ENCODE measurements around the gene FKBP2. TPM values are rescaled to one million over a fixed set of nuclear protein-coding genes. Genes with fewer than 3 reads are reported as not detected.

The FKBP2 gene
- total RNA-seq, 1 experiment from 2014 or later = 63.8 TPM

DNA sequence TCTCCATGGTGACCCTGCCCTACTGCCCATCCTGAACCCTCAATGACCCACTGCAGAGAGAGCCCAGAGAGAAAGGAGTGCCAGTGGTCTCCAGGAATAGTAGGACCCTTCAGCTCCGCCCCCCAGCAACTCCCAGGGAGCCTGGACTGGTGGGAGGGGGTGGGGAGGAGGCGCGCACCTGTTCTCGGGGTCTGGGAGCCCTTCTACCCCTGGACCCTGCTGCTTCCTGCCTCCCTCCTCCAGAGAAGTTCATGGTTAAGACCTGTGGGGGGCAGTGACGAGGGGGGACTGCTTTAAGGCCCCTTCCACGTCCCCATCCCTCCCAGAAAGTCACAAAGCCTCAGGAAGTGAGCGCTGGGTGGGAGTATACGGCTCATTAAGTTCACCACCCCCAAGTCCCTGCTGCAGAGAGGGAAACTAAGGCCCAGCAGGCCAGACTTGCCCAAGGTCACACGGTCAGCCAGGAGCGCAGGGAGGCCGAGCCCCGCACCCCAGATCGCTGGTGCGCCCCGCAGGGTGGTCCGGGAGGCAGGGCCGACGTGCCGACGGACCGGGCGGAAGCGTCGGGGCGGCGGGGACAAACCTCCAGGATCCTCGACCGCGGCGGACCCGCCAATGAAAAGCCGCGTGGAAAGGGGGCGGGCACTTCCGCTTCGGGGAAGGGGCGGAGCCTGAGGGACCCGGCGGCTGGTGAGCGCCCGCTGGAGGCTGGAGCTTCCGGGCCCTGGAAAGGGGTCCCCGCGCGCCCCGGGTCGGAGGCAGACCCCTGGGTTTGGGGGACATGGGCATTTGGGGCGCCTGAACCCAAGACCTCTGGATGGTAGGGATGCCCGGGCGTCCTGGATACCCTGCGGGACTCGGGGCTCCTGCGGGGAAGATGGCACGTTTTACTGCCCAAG is 15.0 kb upstream of the FKBP2 start, which contains the start of the genes NUDT22 and TRPT1:
NUDT22 (plus strand) TSS at position 667 of the 899 bp plus-strand sequence. CDS start 379 bp downstream, outside the sequence.
TRPT1 (minus strand) TSS at position 579 of the 899 bp plus-strand sequence; CDS start at position 253, 326 bp downstream.
- H3K36me3 ChIP-seq (replicated peaks; ENCODE audit: control insufficient read depth, insufficient read depth, low read length) = no peaks in the 10 kb centered on the region; the same call in none of the 2 replicates
- H3K4me3 ChIP-seq (ENCODE audit: insufficient read depth, low read depth, low read length) = peak within 1 kb of the TSS; percentile 81
- H3K27me3 ChIP-seq (ENCODE audit: control insufficient read depth, insufficient read depth, low read length) = no peaks in the 10 kb centered on the region
- peak; percentile 99 for DNase-seq

DNA sequence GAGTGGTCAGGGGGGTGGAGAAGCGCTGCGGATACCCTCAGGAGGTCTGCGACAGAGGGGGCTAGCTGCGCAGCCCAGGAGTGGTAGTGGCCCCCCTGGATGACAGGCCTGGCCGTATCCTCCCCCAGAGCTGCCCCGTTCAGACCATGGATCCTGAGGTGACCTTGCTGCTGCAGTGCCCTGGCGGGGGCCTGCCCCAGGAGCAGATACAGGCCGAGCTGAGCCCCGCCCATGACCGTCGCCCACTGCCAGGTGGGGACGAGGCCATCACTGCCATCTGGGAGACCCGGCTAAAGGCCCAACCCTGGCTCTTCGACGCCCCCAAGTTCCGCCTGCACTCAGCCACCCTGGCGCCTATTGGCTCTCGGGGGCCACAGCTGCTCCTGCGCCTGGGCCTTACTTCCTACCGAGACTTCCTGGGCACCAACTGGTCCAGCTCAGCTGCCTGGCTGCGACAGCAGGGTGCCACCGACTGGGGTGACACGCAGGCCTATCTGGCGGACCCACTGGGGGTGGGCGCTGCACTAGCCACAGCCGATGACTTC is 14.3 kb upstream of the FKBP2 start:
- no peaks in the 10 kb centered on the region; the same call in 1 of the 2 replicates for H3K27me3 ChIP-seq (ENCODE audit: control insufficient read depth, insufficient read depth, low read length)
- no peaks in the 10 kb centered on the region; the same call in none of the 2 replicates for H3K36me3 ChIP-seq (replicated peaks; ENCODE audit: control insufficient read depth, insufficient read depth, low read length)
- peak overlapping the region; percentile 81 for H3K4me3 ChIP-seq (ENCODE audit: insufficient read depth, low read depth, low read length)
- DNase-seq = no peak

DNA sequence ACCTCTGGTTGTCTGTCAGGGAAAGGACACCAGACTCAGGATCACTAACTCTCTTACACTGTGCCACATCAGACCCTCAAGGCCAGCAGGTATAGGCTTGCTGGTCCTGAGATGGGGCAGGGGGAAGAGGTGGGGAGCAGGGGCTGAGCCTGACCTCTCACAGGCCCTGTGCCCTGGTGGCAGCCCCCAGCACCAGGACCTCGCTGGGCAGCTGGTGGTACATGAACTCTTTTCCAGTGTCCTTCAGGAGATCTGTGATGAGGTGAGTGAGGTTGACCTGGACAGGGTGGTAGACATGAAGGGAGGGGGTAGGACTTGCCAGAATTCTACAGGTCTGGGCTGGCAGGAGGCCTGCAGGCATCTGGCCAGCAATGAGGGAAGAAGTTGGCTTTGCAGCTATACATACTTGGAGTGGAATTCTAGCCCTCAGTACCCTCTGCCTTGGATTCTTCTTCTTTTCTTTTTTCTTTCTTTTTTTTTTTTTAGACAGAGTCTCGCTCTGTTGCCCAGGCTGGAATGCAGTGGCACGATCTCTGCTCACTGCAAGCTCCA is 13.4 kb upstream of the FKBP2 start:
- no peak for DNase-seq
- Histone ChIP-seq H3K27me3 (ENCODE audit: control insufficient read depth, insufficient read depth, low read length) (no peaks in the 10 kb centered on the region; the same call in 1 of the 2 replicates), H3K36me3 (replicated peaks; ENCODE audit: control insufficient read depth, insufficient read depth, low read length) (no peaks in the 10 kb centered on the region; the same call in none of the 2 replicates), H3K4me3 (ENCODE audit: insufficient read depth, low read depth, low read length) (no peak overlapping the region)

DNA sequence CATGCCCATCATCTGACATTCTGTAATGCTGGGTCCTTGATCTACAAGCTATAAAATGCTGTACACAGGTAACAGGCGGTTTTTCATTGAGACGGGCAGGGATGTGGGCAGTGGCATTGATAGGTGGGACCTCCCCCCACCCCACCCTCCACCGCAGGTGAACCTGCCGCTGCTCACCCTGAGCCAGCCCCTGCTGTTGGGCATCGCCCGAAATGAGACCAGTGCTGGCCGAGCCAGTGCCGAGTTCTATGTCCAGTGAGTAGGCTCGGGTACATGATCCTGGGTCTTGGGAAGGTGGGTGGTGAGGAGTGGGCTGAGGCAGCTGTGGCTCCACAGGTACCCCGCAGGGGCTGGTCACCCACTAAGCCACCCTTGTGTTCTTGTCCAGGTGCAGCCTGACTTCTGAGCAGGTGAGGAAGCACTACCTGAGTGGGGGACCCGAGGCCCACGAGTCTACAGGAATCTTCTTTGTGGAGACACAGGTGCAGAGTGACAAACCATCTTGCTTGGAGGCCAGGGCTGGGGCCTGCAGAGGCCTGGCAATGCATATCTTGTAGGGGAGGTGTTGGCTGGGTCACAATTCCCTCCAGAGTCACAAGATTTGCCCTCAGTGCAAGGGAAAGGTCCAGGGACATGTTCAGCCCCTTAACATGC is 11.7 kb upstream of the FKBP2 start:
- peaks cover 10% of the 10 kb centered on the region; the same call in 1 of the 2 replicates for H3K27me3 ChIP-seq (ENCODE audit: control insufficient read depth, insufficient read depth, low read length)
- H3K36me3 ChIP-seq (replicated peaks; ENCODE audit: control insufficient read depth, insufficient read depth, low read length) = no peaks in the 10 kb centered on the region
- no peak for DNase-seq
- H3K4me3 ChIP-seq (ENCODE audit: insufficient read depth, low read depth, low read length) = no peak overlapping the region

DNA sequence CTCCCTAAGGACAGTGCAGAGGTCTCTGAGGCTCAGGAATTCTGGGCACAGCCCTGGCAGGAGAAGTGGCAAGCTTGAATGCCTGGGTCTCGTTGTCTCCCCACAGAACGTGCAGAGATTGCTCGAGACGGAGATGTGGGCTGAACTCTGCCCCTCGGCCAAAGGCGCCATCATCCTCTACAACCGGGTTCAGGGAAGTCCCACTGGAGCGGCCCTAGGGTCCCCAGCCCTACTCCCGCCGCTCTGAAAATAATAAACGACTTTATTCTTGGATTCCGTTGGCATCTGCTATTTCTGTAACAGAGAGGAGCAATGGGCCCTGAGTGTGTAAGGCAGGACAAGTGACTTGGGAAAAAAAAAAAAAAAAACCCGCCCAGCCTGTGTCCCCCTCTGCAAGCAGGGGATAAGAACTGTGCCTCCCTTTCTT is 11.1 kb upstream of the FKBP2 start:
- peak overlapping the region; percentile 80 for H3K4me3 ChIP-seq (ENCODE audit: insufficient read depth, low read depth, low read length)
- H3K27me3 ChIP-seq (ENCODE audit: control insufficient read depth, insufficient read depth, low read length) = peaks cover 10% of the 10 kb centered on the region; the same call in 1 of the 2 replicates
- no peak for DNase-seq
- no peaks in the 10 kb centered on the region for H3K36me3 ChIP-seq (replicated peaks; ENCODE audit: control insufficient read depth, insufficient read depth, low read length)

DNA sequence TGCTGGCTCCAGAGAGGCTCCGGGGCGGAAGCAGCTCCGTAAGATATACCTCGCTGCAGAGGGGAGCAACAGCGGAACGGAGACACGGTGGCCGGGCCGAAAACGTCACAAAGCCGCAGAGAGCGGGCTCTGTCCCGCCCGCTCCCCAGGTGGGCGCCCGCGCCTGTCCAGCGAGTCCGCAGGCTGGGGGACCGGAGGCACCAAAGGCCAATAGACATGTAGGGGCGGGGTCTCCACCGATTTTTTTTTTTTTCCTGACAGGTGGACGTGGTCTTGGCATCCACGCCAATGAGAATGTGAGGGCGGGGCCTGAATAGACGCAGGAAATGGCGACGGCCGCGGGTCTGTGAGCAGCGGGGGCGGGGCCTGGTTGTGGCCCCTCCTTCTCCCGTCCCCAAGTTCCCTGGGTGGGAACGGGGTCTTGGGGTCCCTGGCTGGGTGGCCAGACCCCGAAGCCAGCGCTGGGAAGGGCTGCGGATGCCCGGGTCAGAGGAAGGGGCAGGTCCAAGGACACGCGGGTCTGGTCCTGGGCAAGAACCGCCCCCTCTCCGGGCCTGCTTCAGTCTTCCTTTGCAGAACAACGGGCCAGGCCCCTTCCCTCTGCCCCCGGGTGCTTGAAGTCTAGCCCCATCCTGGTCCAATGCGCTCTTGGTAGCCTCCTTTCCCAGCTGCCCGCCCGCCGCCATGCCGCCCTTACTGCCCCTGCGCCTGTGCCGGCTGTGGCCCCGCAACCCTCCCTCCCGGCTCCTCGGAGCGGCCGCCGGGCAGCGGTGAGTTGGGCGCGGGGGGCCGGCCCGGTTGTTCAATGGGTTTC is 10.5 kb upstream of the FKBP2 start, which contains the start of gene DNAJC4:
DNAJC4 (plus strand) TSS at position 378 of the 814 bp plus-strand sequence; CDS start at position 685, 307 bp downstream.
- peak; percentile 98 for DNase-seq
- Histone ChIP-seq H3K36me3 (replicated peaks; ENCODE audit: control insufficient read depth, insufficient read depth, low read length) (no peaks in the 10 kb centered on the region), H3K4me3 (ENCODE audit: insufficient read depth, low read depth, low read length) (peak within 1 kb of the TSS; percentile 80), H3K27me3 (ENCODE audit: control insufficient read depth, insufficient read depth, low read length) (peaks cover 10% of the 10 kb centered on the region; the same call in 1 of the 2 replicates)

DNA sequence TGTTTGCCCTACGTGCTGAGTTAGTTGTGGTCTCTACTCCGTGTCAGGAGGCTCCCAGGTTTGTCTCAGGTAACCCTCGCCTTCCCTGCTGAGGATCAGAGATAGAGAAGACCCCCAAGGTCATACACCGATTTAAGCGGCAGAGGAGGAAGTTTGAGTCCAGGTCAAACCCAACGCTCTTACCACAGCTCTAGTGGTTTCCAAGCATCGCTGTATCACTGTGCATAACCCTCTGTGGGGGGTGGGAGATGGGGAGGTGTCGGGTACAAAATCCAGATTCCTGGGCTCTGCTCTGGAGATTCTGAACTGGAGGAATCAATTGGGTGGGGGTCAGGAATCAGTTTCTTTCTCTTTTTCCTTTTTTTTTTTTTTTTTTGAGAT is 9.9 kb upstream of the FKBP2 start:
- peak overlapping the region; percentile 80 for H3K4me3 ChIP-seq (ENCODE audit: insufficient read depth, low read depth, low read length)
- H3K36me3 ChIP-seq (replicated peaks; ENCODE audit: control insufficient read depth, insufficient read depth, low read length) = no peaks in the 10 kb centered on the region
- no peak for DNase-seq
- peaks cover 10% of the 10 kb centered on the region; the same call in 1 of the 2 replicates for H3K27me3 ChIP-seq (ENCODE audit: control insufficient read depth, insufficient read depth, low read length)

DNA sequence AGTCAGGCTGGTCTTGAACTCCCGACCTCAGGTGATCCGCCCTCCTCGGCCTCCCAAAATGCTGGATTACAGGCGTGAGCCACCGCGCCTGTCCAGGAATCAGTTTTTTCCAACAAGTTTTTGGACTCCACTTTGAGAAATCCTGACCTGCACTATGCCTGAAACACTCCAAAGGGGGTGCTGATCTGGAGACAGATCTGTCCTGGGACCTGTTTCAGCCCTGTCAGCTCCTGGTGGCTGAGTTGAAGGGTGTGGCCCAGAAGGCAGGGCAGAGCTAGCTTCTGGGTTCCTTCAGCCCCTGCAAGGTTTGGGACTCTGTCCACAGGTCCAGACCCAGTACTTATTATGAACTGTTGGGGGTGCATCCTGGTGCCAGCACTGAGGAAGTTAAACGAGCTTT is 9.3 kb upstream of the FKBP2 start:
- H3K4me3 ChIP-seq (ENCODE audit: insufficient read depth, low read depth, low read length) = no peak overlapping the region
- no peak for DNase-seq
- no peaks in the 10 kb centered on the region for H3K36me3 ChIP-seq (replicated peaks; ENCODE audit: control insufficient read depth, insufficient read depth, low read length)
- peaks cover 10% of the 10 kb centered on the region; the same call in 1 of the 2 replicates for H3K27me3 ChIP-seq (ENCODE audit: control insufficient read depth, insufficient read depth, low read length)

DNA sequence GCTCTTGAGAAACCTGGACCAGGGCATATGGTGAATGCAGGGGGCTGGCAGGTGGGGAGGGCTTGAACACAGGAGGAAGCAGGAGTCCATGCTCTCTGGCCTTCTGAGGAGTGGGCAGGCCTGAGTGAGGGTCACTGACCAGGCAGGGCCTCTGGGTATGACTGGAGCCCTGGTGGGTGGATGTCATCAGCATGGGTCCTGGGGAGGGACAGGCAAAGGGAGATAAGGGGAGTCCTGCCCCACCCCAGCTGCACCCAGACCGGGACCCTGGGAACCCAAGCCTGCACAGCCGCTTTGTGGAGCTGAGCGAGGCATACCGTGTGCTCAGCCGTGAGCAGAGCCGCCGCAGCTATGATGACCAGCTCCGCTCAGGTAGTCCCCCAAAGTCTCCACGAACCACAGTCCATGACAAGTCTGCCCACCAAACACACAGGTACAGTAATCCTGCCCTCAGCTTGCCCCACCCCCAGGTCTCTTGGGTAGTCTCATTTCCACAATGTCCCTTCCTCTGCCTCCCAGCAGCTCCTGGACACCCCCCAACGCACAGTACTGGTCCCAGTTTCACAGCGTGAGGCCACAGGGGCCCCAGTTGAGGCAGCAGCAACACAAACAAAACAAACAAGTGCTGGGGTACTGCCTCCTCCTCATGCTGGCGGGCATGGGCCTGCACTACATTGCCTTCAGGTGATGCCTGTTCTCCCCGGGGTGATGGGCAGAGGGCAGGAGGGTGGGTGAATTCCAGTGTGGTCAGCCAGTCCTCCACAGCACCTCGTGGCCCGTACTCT is 8.5 kb upstream of the FKBP2 start:
- Histone ChIP-seq H3K4me3 (ENCODE audit: insufficient read depth, low read depth, low read length) (no peak overlapping the region), H3K27me3 (ENCODE audit: control insufficient read depth, insufficient read depth, low read length) (peaks cover 10% of the 10 kb centered on the region; the same call in 1 of the 2 replicates), H3K36me3 (replicated peaks; ENCODE audit: control insufficient read depth, insufficient read depth, low read length) (no peaks in the 10 kb centered on the region)
- no peak for DNase-seq

DNA sequence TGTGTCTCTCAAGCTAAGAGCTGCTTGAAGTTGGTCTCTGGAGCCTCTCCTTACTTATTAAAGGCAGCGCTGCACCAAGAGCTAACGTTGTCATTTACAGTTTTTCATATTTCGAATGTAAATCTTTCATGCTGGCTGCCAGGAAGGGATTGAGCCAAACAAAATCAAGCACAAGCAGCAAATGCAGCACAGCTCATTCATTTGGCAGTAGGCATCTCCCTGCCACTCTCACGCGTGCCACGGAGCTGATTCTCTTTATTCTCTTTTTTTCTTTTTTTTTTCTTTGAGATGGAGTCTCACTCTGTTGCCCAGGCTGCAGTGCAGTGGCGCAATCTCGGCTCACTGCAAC is 8.0 kb upstream of the FKBP2 start:
- Histone ChIP-seq H3K27me3 (ENCODE audit: control insufficient read depth, insufficient read depth, low read length) (peaks cover 10% of the 10 kb centered on the region; the same call in 1 of the 2 replicates), H3K4me3 (ENCODE audit: insufficient read depth, low read depth, low read length) (no peak overlapping the region), H3K36me3 (replicated peaks; ENCODE audit: control insufficient read depth, insufficient read depth, low read length) (peaks cover 4% of the 10 kb centered on the region)
- no peak for DNase-seq

DNA sequence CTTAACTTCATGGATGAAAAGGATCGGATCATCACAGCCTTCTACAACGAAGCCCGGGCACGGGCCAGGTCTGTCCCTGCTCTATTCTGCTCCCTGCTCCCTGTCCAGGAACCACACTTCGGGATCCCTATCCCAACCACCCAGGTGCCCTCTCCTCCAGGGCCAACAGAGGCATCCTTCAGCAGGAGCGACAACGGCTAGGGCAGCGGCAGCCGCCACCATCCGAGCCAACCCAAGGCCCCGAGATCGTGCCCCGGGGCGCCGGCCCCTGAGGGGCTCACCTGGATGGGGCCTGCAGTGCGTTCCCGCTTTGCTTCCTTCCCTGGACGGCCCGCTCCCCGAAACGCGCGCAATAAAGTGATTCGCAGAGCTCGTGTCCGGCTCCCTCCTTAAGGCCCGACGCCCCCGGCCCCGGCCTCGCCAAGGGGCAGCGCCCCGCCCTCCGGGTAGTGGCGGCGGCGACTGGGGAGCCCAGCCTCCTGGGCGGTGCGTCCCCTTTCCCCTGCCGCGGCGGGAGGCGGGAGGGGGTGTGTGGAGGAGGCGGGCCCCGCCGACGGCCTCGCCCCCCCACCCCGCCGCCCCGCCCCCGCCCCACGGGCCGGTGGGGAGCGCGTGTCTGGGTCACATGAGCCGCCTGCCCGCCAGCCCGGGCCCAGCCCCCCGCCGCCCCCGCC is 6.8 kb upstream of the FKBP2 start, which contains the start of gene VEGFB:
VEGFB (plus strand) TSS at position 672 of the 674 bp plus-strand sequence. CDS start 250 bp downstream, outside the sequence.
- Histone ChIP-seq H3K27me3 (ENCODE audit: control insufficient read depth, insufficient read depth, low read length) (peaks cover 10% of the 10 kb centered on the region; the same call in 1 of the 2 replicates), H3K36me3 (replicated peaks; ENCODE audit: control insufficient read depth, insufficient read depth, low read length) (peaks cover 8% of the 10 kb centered on the region), H3K4me3 (ENCODE audit: insufficient read depth, low read depth, low read length) (peak within 1 kb of the TSS; percentile 69)
- DNase-seq = peak; percentile 89

DNA sequence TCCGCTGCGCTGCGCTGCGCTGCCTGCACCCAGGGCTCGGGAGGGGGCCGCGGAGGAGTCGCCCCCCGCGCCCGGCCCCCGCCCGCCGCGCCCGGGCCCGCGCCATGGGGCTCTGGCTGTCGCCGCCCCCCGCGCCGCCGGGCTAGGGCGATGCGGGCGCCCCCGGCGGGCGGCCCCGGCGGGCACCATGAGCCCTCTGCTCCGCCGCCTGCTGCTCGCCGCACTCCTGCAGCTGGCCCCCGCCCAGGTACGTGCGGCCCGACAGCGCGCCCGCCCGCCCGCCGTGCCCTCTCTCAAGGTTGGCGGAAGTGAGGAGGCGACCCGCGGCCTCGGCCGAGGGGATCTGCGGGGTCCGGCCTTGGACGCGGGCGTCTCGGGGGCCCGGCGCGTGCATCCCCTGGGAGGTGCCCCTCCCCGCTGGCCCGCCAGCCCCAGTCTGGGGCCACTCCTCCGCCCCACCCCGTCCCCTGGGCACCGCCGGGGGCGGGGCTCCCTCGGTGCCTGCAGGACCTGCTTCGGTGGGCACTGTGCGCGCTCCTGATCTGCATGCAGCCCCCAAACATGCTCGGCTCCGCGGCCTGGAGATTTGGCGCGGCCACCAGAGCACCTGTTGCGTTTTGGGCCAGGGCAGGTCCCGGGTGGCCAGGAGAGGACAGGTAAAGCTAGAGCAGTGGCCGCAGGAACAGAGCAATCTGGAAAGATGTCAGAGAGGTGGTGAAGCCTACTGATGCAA is 6.1 kb upstream of the FKBP2 start:
- peak; percentile 88 for DNase-seq

More for the DNA sequence above, 6.1 kb upstream of the FKBP2 start:
- peaks cover 8% of the 10 kb centered on the region for H3K36me3 ChIP-seq (replicated peaks; ENCODE audit: control insufficient read depth, insufficient read depth, low read length)
- peak overlapping the region; percentile 55 for H3K4me3 ChIP-seq (ENCODE audit: insufficient read depth, low read depth, low read length)
- H3K27me3 ChIP-seq (ENCODE audit: control insufficient read depth, insufficient read depth, low read length) = peaks cover 10% of the 10 kb centered on the region; the same call in 1 of the 2 replicates

All from H7 (cell line).